ENCODE data around the gene PRPF8. TPM values are rescaled to one million over a fixed set of nuclear protein-coding genes. Genes with fewer than 3 reads are reported as not detected.
A peak's percentile ranks its signal among the peaks of the same experiment; 100 is the strongest.

PRPF8 gene
- total and polyA plus RNA-seq, 2 of the 13 experiments (the other 11 are each of a cell fraction or from before 2014, with no cell fraction given): 112 to 179 TPM

DNA sequence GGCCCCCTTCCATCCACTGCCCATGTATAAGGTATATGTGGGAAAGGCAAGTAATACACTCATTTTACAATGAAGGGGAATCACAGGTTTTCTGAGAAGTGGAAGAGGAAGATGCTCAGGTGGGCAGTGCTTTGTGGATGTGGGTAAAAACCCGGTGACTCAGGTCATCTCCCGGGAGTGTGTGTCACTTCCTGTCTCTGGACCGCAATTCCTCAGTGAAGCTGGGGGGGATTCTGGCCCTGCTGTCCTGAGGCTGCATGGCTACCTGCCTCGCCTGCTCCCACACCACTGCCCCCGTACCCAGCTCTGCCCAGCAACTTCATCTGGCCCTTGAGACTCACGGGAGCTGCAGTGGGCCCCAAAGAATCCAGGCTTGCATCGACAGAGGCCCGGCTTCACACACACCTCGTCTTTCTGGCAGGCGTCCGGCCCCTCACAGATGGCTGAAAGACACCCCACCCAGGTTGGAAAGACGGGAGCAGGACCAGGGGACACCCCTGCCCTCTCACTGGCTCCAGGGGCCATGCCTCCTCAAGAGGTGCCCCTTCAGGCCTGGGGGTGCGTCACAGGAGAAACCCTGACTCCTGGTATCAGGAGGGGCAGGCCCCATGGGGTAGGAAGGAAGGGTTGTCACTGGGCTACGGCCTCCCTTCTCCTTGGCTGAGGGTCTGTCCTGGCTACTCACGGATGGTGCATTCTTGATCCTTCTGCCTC, 40.0 kb downstream of the PRPF8 start:
- no peaks in the 10 kb centered on the region for H4K20me1 ChIP-seq (ENCODE audit: insufficient read depth, low read length)
- H3K27me3 ChIP-seq (ENCODE audit: control insufficient read depth in 1 of 2, insufficient read depth in 2 of 2, low read length in 2 of 2): peaks cover 0 to 18% of the 10 kb centered on the region in 2 experiments; a peak in 3 of 5 replicates
- H3K79me2 ChIP-seq (ENCODE audit: insufficient read depth, low read length): no peaks in the 10 kb centered on the region
- H3K4me3 ChIP-seq (replicated peaks in 1 of 3; ENCODE audit: insufficient read depth in 1 of 3, low read depth in 2 of 3, low read length in 3 of 3): no peak overlapping the region
- H3K9me3 ChIP-seq (ENCODE audit: low read length): no peaks in the 10 kb centered on the region
- WGBS (ENCODE audit: low lambda C conversion rate): no CpG with 5 or more reads among the region's 15 CpGs
- intact Hi-C loops (cut with micrococcal nuclease; ENCODE audit: unreplicated experiment): no loop called here
- no peak for ATAC-seq
- no peaks in the 10 kb centered on the region for H3K36me3 ChIP-seq (replicated peaks in 1 of 2; ENCODE audit: control insufficient read depth in 1 of 2, insufficient read depth in 2 of 2, low read length in 2 of 2)
- peak overlapping the region; percentile 79 for H3K4me2 ChIP-seq (ENCODE audit: low read depth, low read length)
- FAIRE-seq: no peak
- H3K4me1 ChIP-seq (ENCODE audit: insufficient read depth, low read length): peaks cover 64% of the 10 kb centered on the region
- CTCF ChIA-PET (ENCODE audit: low intra/inter-chr PET ratio, low total read pairs): no interaction called here
- H2AFZ ChIP-seq (ENCODE audit: low read length): no peak overlapping the region
- no TSS peak for BruUV-seq (replicated peaks)
- H3K9ac ChIP-seq (ENCODE audit: insufficient read depth, low read depth, low read length): no peak overlapping the region
- POLR2A ChIA-PET: interaction anchor here (1.0 to 1.7 kb wide), 2 partner anchors 47 to 71 kb away, joined by 3 to 4 read pairs; no protein-coding TSS in a partner anchor
- TF ChIP-seq BCLAF1 (IDR thresholded peaks at IDR 0.05) (no peak), SP4 (CRISPR knock-in tag; IDR thresholded peaks at IDR 0.05) (no peak), PHF5A (CRISPR knock-in tag; IDR thresholded peaks at IDR 0.05; ENCODE audit: low read depth, unreplicated experiment) (no peak), ZFAT (CRISPR knock-in tag; conservative IDR thresholded peaks at IDR 0.05) (no peak), ZNF329 (CRISPR knock-in tag; IDR thresholded peaks at IDR 0.05; ENCODE audit: low read depth) (no peak), NFYB (CRISPR knock-in tag; IDR thresholded peaks at IDR 0.05) (no peak), SMC3 (IDR thresholded peaks at IDR 0.05; ENCODE audit: low read length) (no peak)
- TF ChIP-seq, protein P1, sequence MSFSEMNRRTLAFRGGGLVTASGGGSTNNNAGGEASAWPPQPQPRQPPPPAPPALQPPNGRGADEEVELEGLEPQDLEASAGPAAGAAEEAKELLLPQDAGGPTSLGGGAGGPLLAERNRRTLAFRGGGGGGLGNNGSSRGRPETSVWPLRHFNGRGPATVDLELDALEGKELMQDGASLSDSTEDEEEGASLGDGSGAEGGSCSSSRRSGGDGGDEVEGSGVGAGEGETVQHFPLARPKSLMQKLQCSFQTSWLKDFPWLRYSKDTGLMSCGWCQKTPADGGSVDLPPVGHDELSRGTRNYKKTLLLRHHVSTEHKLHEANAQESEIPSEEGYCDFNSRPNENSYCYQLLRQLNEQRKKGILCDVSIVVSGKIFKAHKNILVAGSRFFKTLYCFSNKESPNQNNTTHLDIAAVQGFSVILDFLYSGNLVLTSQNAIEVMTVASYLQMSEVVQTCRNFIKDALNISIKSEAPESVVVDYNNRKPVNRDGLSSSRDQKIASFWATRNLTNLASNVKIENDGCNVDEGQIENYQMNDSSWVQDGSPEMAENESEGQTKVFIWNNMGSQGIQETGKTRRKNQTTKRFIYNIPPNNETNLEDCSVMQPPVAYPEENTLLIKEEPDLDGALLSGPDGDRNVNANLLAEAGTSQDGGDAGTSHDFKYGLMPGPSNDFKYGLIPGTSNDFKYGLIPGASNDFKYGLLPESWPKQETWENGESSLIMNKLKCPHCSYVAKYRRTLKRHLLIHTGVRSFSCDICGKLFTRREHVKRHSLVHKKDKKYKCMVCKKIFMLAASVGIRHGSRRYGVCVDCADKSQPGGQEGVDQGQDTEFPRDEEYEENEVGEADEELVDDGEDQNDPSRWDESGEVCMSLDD (CRISPR knock-in tag; IDR thresholded peaks at IDR 0.05; ENCODE audit: borderline replicate concordance): no peak
- TF ChIP-seq, protein P2, sequence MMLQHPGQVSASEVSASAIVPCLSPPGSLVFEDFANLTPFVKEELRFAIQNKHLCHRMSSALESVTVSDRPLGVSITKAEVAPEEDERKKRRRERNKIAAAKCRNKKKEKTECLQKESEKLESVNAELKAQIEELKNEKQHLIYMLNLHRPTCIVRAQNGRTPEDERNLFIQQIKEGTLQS (CRISPR knock-in tag; IDR thresholded peaks at IDR 0.05): no peak
- H3K27ac ChIP-seq (ENCODE audit: extremely low read length, insufficient read depth, low read length): no peak overlapping the region
- DNase-seq (ENCODE audit: low spot score): no peak
- in situ Hi-C loops (cut with HindIII; ENCODE audit: extremely low pct_ligation_motif_present, low pct_unique_long_range_greater_than_20kb): no loop called here
